ENCODE data around the gene LUC7L.
"Not testable (repeated sequence)": the region's sequence is repeated elsewhere in the genome, so short reads cannot be mapped to it uniquely, and the experiment has no call there.

LUC7L gene

GRCh38 chr16:180101-180675 is 49.1 kb downstream of the LUC7L start, which contains the start of gene HBQ1:
Gene HBQ1 (plus strand): TSS chr16:180459. CDS start chr16:180487, 28 bp downstream.
- no peak for DNase-seq (ENCODE audit: low read depth in 2 of 2)

GRCh38 chr16:179211-180092 is 49.8 kb downstream of the LUC7L start:
- no peak for DNase-seq (ENCODE audit: low read depth in 2 of 2)

- DNase-seq (ENCODE audit: low read depth in 2 of 2) = no peak
Measured at GRCh38 chr16:178668-179015, 50.6 kb downstream of the LUC7L start.

- no peak for DNase-seq (ENCODE audit: low read depth in 2 of 2)
Measured at GRCh38 chr16:177981-178667, 51.1 kb downstream of the LUC7L start.

- no peak for DNase-seq (ENCODE audit: low read depth in 2 of 2)
Measured at GRCh38 chr16:177394-177822, 51.8 kb downstream of the LUC7L start.

- not testable (repeated sequence) for DNase-seq (ENCODE audit: low read depth in 2 of 2)
Measured at GRCh38 chr16:176477-177382, 52.5 kb downstream of the LUC7L start, which contains the start of gene HBA1. Gene HBA1 (plus strand): TSS chr16:176680. CDS start chr16:176717, 37 bp downstream.

GRCh38 chr16:176006-176405 is 53.2 kb downstream of the LUC7L start:
- not testable (repeated sequence) for DNase-seq (ENCODE audit: low read depth in 2 of 2)

- no peak for DNase-seq (ENCODE audit: low read depth in 2 of 2)
Measured at GRCh38 chr16:175011-175949, 54.0 kb downstream of the LUC7L start.

GRCh38 chr16:173928-174769 is 55.1 kb downstream of the LUC7L start:
- DNase-seq (ENCODE audit: low read depth in 2 of 2) = not testable (repeated sequence)

- not testable (repeated sequence) for DNase-seq (ENCODE audit: low read depth in 2 of 2)
Measured at GRCh38 chr16:173211-173854, 55.9 kb downstream of the LUC7L start.

GRCh38 chr16:172374-172941 is 56.8 kb downstream of the LUC7L start, which contains the start of gene HBA2:
Gene HBA2 (plus strand): TSS chr16:172876. CDS start chr16:172913, 37 bp downstream.
- DNase-seq (ENCODE audit: low read depth in 2 of 2) = not testable (repeated sequence)

GRCh38 chr16:170788-171187 is 58.5 kb downstream of the LUC7L start:
- no peak for DNase-seq (ENCODE audit: low read depth in 2 of 2)

GRCh38 chr16:170088-170507 is 59.2 kb downstream of the LUC7L start:
- not testable (repeated sequence) for DNase-seq (ENCODE audit: low read depth in 2 of 2)

- no peak for DNase-seq (ENCODE audit: low read depth in 2 of 2)
Measured at GRCh38 chr16:169014-169413, 60.2 kb downstream of the LUC7L start.

GRCh38 chr16:168424-168823 is 60.8 kb downstream of the LUC7L start:
- no peak for DNase-seq (ENCODE audit: low read depth in 2 of 2)

GRCh38 chr16:167122-167690 is 62.0 kb downstream of the LUC7L start:
- no peak for DNase-seq (ENCODE audit: low read depth in 2 of 2)

GRCh38 chr16:166375-167121 is 62.7 kb downstream of the LUC7L start:
- no peak for DNase-seq (ENCODE audit: low read depth in 2 of 2)

All from fibroblast of skin of left quadriceps (primary cell).